NCI-H1092 (cell line): Measurements from ENCODE around the gene POU2F1.
"Not testable (repeated sequence)": the region's sequence is repeated elsewhere in the genome, so short reads cannot be mapped to it uniquely, and the experiment has no call there.

Experiments
- DNase-seq: peaks from one replicate; lab custom pipeline; 2025; lab: John Stamatoyannopoulos, UW

Gene POU2F1

GRCh38 chr1:167205306-167206050 is 15.2 kb upstream of the POU2F1 start:
- not testable (repeated sequence) for DNase-seq

- no peak for DNase-seq
Measured at GRCh38 chr1:167206166-167206835, 14.4 kb upstream of the POU2F1 start.

- no peak for DNase-seq
Measured at GRCh38 chr1:167207940-167208623, 12.6 kb upstream of the POU2F1 start.

- DNase-seq: no peak
Measured at GRCh38 chr1:167208624-167208976, 12.1 kb upstream of the POU2F1 start.

GRCh38 chr1:167209044-167209443 is 11.6 kb upstream of the POU2F1 start:
- no peak for DNase-seq

GRCh38 chr1:167210966-167211674 is 9.6 kb upstream of the POU2F1 start:
- no peak for DNase-seq

GRCh38 chr1:167212025-167212424 is 8.7 kb upstream of the POU2F1 start:
- DNase-seq: no peak

GRCh38 chr1:167216809-167217208 is 3.9 kb upstream of the POU2F1 start:
- no peak for DNase-seq

- no peak for DNase-seq
Measured at GRCh38 chr1:167219194-167219593, 1.5 kb upstream of the POU2F1 start.

GRCh38 chr1:167219646-167220536 is 795 bp upstream of the POU2F1 start:
- DNase-seq: peak; percentile 90

GRCh38 chr1:167221126-167221737 is 546 bp downstream of the POU2F1 start:
- no peak for DNase-seq

- DNase-seq: peak; percentile 33
Measured at GRCh38 chr1:167221738-167222610, 1.3 kb downstream of the POU2F1 start.

GRCh38 chr1:167223144-167224103 is 2.7 kb downstream of the POU2F1 start:
- no peak for DNase-seq

- not testable (repeated sequence) for DNase-seq
Measured at GRCh38 chr1:167224734-167225235, 4.1 kb downstream of the POU2F1 start.

- no peak for DNase-seq
Measured at GRCh38 chr1:167225920-167226319, 5.2 kb downstream of the POU2F1 start.

GRCh38 chr1:167227934-167228378 is 7.3 kb downstream of the POU2F1 start:
- no peak for DNase-seq

- DNase-seq: no peak
Measured at GRCh38 chr1:167229719-167230385, 9.2 kb downstream of the POU2F1 start.

GRCh38 chr1:167230437-167230836 is 9.8 kb downstream of the POU2F1 start:
- no peak for DNase-seq
